Fibroblast of lung (primary cell): Measurements from ENCODE around the gene PIM2. TPM values are rescaled to one million over a fixed set of nuclear protein-coding genes. Genes with fewer than 3 reads are reported as not detected.
A peak's percentile ranks its signal among the peaks of the same experiment; 100 is the strongest.
"Not testable (repeated sequence)": the region's sequence is repeated elsewhere in the genome, so short reads cannot be mapped to it uniquely, and the experiment has no call there.

Experiments used
- DNase-seq, 2 donors: peaks; one replicate each; pipeline versions ENCODE4 v3.0.0 to v3.0.0-alpha.2; 2010; ENCODE audit warnings: low read depth in 2 of 2
- H2AFZ ChIP-seq: 2 replicates; pipeline ENCODE4 v1.5.1; 2012; ENCODE audit warnings: low read length, control low read depth, inconsistent platforms
- H3K27ac ChIP-seq: 2 replicates; pipeline ENCODE4 v1.5.1; 2011; ENCODE audit warnings: low read length, control low read depth; ENCODE audit not compliant: insufficient read depth
- H3K27me3 ChIP-seq: 2 replicates; pipeline ENCODE4 v1.5.1; 2011; ENCODE audit warnings: mild to moderate bottlenecking, low read length; ENCODE audit not compliant: control insufficient read depth, insufficient read depth
- H3K36me3 ChIP-seq: 2 replicates; pipeline ENCODE4 v1.5.1; 2011; ENCODE audit warnings: low read length; ENCODE audit not compliant: control insufficient read depth, insufficient read depth
- H3K4me1 ChIP-seq: 2 replicates; pipeline ENCODE4 v1.5.1; 2011; ENCODE audit warnings: low read length; ENCODE audit not compliant: control insufficient read depth, insufficient read depth; ENCODE audit errors: extremely low read depth
- H3K4me2 ChIP-seq: 2 replicates; pipeline ENCODE4 v1.5.1; 2011; ENCODE audit warnings: low read length, control low read depth; ENCODE audit not compliant: insufficient read depth; ENCODE audit errors: extremely low read depth
- H3K4me3 ChIP-seq, 4 experiments: fragments of 200-600 bp in 1 of 4; sonication (generic) in 1 of 4; replicated peaks in 1 of 4; 2 replicates each; pipeline ENCODE4 v1.5.1; 2011 to 2016; ENCODE audit warnings: low read length in 4 of 4, low read depth in 3 of 4, mild to moderate bottlenecking in 3 of 4, control low read depth in 2 of 4, inconsistent platforms in 1 of 4, mixed read lengths in 1 of 4; ENCODE audit not compliant: insufficient read depth in 1 of 4; ENCODE audit errors: control extremely low read depth in 1 of 4
- H3K79me2 ChIP-seq: 2 replicates; pipeline ENCODE4 v1.5.1; 2012; ENCODE audit warnings: mild to moderate bottlenecking, low read length, inconsistent platforms; ENCODE audit not compliant: control insufficient read depth, insufficient read depth
- H3K9ac ChIP-seq: 2 replicates; pipeline ENCODE4 v1.5.1; 2011; ENCODE audit warnings: mild to moderate bottlenecking, low read length, control low read depth; ENCODE audit not compliant: insufficient read depth
- H3K9me3 ChIP-seq: 2 replicates; pipeline ENCODE4 v1.5.1; 2012; ENCODE audit warnings: low read depth, low read length; ENCODE audit not compliant: control insufficient read depth, insufficient read depth
- H4K20me1 ChIP-seq: 2 replicates; pipeline ENCODE4 v1.5.1; 2011; ENCODE audit warnings: low read length; ENCODE audit not compliant: control insufficient read depth, insufficient read depth; ENCODE audit errors: extremely low read depth
- CTCF ChIP-seq, 2 donors: IDR thresholded peaks in 1 of 2; conservative IDR thresholded peaks in 1 of 2; 1 replicate in 1 of 2; 2 replicates in 1 of 2; pipeline ENCODE4 v1.5.1; 2011 to 2012; ENCODE audit warnings: low read length in 2 of 2, control low read depth in 1 of 2, inconsistent platforms in 1 of 2, low read depth in 1 of 2, mild to moderate bottlenecking in 1 of 2
- EZH2 ChIP-seq: IDR thresholded peaks from 2 replicates; pipeline ENCODE4 v1.5.1; 2012; ENCODE audit warnings: low read length, control low read depth, mild to moderate bottlenecking; ENCODE audit errors: missing control alignments
- polyA plus RNA-seq, 2 donors: library from polyadenylated mRNA; depleted of rRNA in 1 of 2; stranded (reverse) in 1 of 2; unstranded in 1 of 2; fragments of >200 nt; gene quantifications; 2 replicates each; pipeline ENCODE4 v1.2.1, GENCODE V29; 2011 to 2012; ENCODE audit warnings: missing spikeins in 1 of 2
- total RNA-seq: library from RNA; depleted of rRNA; stranded (reverse); fragments of >200 nt; gene quantifications from 2 replicates; pipeline ENCODE4 v1.2.1, GENCODE V29; 2014

The PIM2 gene
- total and polyA plus RNA-seq, 2 donors (not counting 1 experiment from before 2014, with no cell fraction given): 3.1 to 3.7 TPM

GRCh38 chrX:48883729-48884128 is 35.1 kb downstream of the PIM2 start:
- no peaks in the 10 kb centered on the region for H3K4me1 ChIP-seq
- H4K20me1 ChIP-seq: no peaks in the 10 kb centered on the region
- no peak for DNase-seq
- no peak overlapping the region for H3K4me2 ChIP-seq
- no peak overlapping the region for H3K9ac ChIP-seq
- H3K27ac ChIP-seq: no peak overlapping the region
- H2AFZ ChIP-seq: no peak overlapping the region
- no peaks in the 10 kb centered on the region for H3K36me3 ChIP-seq
- H3K9me3 ChIP-seq: no peaks in the 10 kb centered on the region
- no peak for TF ChIP-seq CTCF (conservative IDR thresholded peaks at IDR 0.05 in 1 of 2, IDR thresholded peaks at IDR 0.05 in 1 of 2; ENCODE audit: low read depth in 1 of 2, low read length in 2 of 2)
- no peak for TF ChIP-seq EZH2
- no peak overlapping the region for H3K4me3 ChIP-seq
- H3K79me2 ChIP-seq: no peaks in the 10 kb centered on the region
- no peaks in the 10 kb centered on the region for H3K27me3 ChIP-seq

- H3K79me2 ChIP-seq, H3K4me1 ChIP-seq, H3K4me3 ChIP-seq, H2AFZ ChIP-seq, H4K20me1 ChIP-seq, H3K9me3 ChIP-seq, H3K27me3 ChIP-seq, H3K9ac ChIP-seq, H3K27ac ChIP-seq, DNase-seq, H3K36me3 ChIP-seq, H3K4me2 ChIP-seq: not testable (repeated sequence)
Measured at GRCh38 chrX:48876944-48877343, 41.9 kb downstream of the PIM2 start.

GRCh38 chrX:48872017-48872416 is 46.8 kb downstream of the PIM2 start:
- H3K4me2 ChIP-seq, H3K79me2 ChIP-seq, H3K4me3 ChIP-seq, H3K9ac ChIP-seq, H3K27ac ChIP-seq, H2AFZ ChIP-seq, H3K4me1 ChIP-seq, H3K27me3 ChIP-seq, H4K20me1 ChIP-seq, H3K36me3 ChIP-seq, H3K9me3 ChIP-seq, DNase-seq: not testable (repeated sequence)

GRCh38 chrX:48864210-48864609 is 54.6 kb downstream of the PIM2 start:
- Histone ChIP-seq H3K27ac (no peak overlapping the region), H3K27me3 (no peaks in the 10 kb centered on the region), H3K79me2 (no peaks in the 10 kb centered on the region), H2AFZ (no peak overlapping the region), H3K9ac (no peak overlapping the region), H3K4me3 (no peak overlapping the region), H3K4me2 (no peak overlapping the region), H3K4me1 (no peaks in the 10 kb centered on the region), H4K20me1 (no peaks in the 10 kb centered on the region), H3K9me3 (no peaks in the 10 kb centered on the region), H3K36me3 (no peaks in the 10 kb centered on the region)
- peak; percentile 39 to 78 for DNase-seq
- TF ChIP-seq EZH2 (no peak), CTCF (conservative IDR thresholded peaks at IDR 0.05 in 1 of 2, IDR thresholded peaks at IDR 0.05 in 1 of 2; ENCODE audit: low read depth in 1 of 2, low read length in 2 of 2) (no peak)

Other genes starting within 250 kb of the PIM2 start
- gene WAS, start 235.2 kb downstream of the PIM2 start, total RNA-seq: under 0.01 and 0.17 TPM in 2 replicates
- 0.07 and 0.09 TPM in 2 replicates for gene WAS, start 235.2 kb downstream of the PIM2 start, polyA plus RNA-seq
- 0.51 and 1.5 TPM in 2 replicates for gene SUV39H1, start 222.3 kb downstream of the PIM2 start, total RNA-seq
- 2.8 and 10.3 TPM in 2 replicates for gene SUV39H1, start 222.3 kb downstream of the PIM2 start, polyA plus RNA-seq
- not detected in 2 replicates for gene GLOD5, start 157.3 kb downstream of the PIM2 start, total RNA-seq
- gene GLOD5, start 157.3 kb downstream of the PIM2 start, polyA plus RNA-seq: not detected in 2 replicates
- gene GATA1, start 132.4 kb downstream of the PIM2 start, total RNA-seq: not detected in 2 replicates
- gene GATA1, start 132.4 kb downstream of the PIM2 start, polyA plus RNA-seq: 0.07 TPM in 1 of 2 replicates, not detected in the other
- 31.3 and 32.5 TPM in 2 replicates for gene HDAC6, start 117.0 kb downstream of the PIM2 start, total RNA-seq
- gene HDAC6, start 117.0 kb downstream of the PIM2 start, polyA plus RNA-seq: 18.0 and 20.0 TPM in 2 replicates
- gene ERAS, start 92.5 kb downstream of the PIM2 start, total RNA-seq: not detected in 2 replicates
- gene ERAS, start 92.5 kb downstream of the PIM2 start, polyA plus RNA-seq: 0.05 TPM in 1 of 2 replicates, not detected in the other
- 0.17 and 0.51 TPM in 2 replicates for gene PCSK1N, start 83.4 kb downstream of the PIM2 start, total RNA-seq
- gene PCSK1N, start 83.4 kb downstream of the PIM2 start, polyA plus RNA-seq: 0.08 TPM in 1 of 2 replicates, not detected in the other
- gene TIMM17B, start 21.3 kb downstream of the PIM2 start, total RNA-seq: 22.3 and 32.0 TPM in 2 replicates
- gene TIMM17B, start 21.3 kb downstream of the PIM2 start, polyA plus RNA-seq: 19.0 and 24.8 TPM in 2 replicates
- 57.0 and 70.9 TPM in 2 replicates for gene PQBP1, start 21.1 kb downstream of the PIM2 start, total RNA-seq
- gene PQBP1, start 21.1 kb downstream of the PIM2 start, polyA plus RNA-seq: 41.1 and 57.0 TPM in 2 replicates
- gene SLC35A2, start 7.4 kb downstream of the PIM2 start, total RNA-seq: 8.5 and 9.6 TPM in 2 replicates
- gene SLC35A2, start 7.4 kb downstream of the PIM2 start, polyA plus RNA-seq: 33.0 and 41.2 TPM in 2 replicates
- gene OTUD5, start 38.6 kb upstream of the PIM2 start, total RNA-seq: 23.6 and 33.0 TPM in 2 replicates
- gene OTUD5, start 38.6 kb upstream of the PIM2 start, polyA plus RNA-seq: 41.4 and 46.6 TPM in 2 replicates
- gene KCND1, start 52.8 kb upstream of the PIM2 start, total RNA-seq: 0.77 and 1.3 TPM in 2 replicates
- 0.25 and 0.41 TPM in 2 replicates for gene KCND1, start 52.8 kb upstream of the PIM2 start, polyA plus RNA-seq
- gene GRIPAP1, start 83.2 kb upstream of the PIM2 start, total RNA-seq: 20.5 and 26.4 TPM in 2 replicates
- gene GRIPAP1, start 83.2 kb upstream of the PIM2 start, polyA plus RNA-seq: 18.5 and 18.6 TPM in 2 replicates
- gene TFE3, start 124.3 kb upstream of the PIM2 start, total RNA-seq: 24.7 and 36.8 TPM in 2 replicates
- 18.9 and 22.2 TPM in 2 replicates for gene TFE3, start 124.3 kb upstream of the PIM2 start, polyA plus RNA-seq
- gene CCDC120, start 140.0 kb upstream of the PIM2 start, total RNA-seq: 0.51 and 0.66 TPM in 2 replicates
- gene CCDC120, start 140.0 kb upstream of the PIM2 start, polyA plus RNA-seq: 0.52 and 0.55 TPM in 2 replicates
- gene PRAF2, start 155.0 kb upstream of the PIM2 start, total RNA-seq: 6.4 and 11.9 TPM in 2 replicates
- gene PRAF2, start 155.0 kb upstream of the PIM2 start, polyA plus RNA-seq: 33.1 and 33.5 TPM in 2 replicates
- gene WDR45, start 160.9 kb upstream of the PIM2 start, total RNA-seq: 59.8 TPM in 2 replicates
- gene WDR45, start 160.9 kb upstream of the PIM2 start, polyA plus RNA-seq: 69.4 and 76.4 TPM in 2 replicates
- 15.7 and 19.8 TPM in 2 replicates for gene GPKOW, start 204.7 kb upstream of the PIM2 start, total RNA-seq
- 20.2 and 21.0 TPM in 2 replicates for gene GPKOW, start 204.7 kb upstream of the PIM2 start, polyA plus RNA-seq
- 1.0 and 1.7 TPM in 2 replicates for gene MAGIX, start 243.7 kb upstream of the PIM2 start, total RNA-seq
- gene MAGIX, start 243.7 kb upstream of the PIM2 start, polyA plus RNA-seq: 0.34 and 0.40 TPM in 2 replicates